Neural cell (in vitro differentiated cells): ENCODE measurements around the gene COLEC11. TPM values are rescaled to one million over a fixed set of nuclear protein-coding genes. Genes with fewer than 3 reads are reported as not detected.

Source experiments
- H2AFZ ChIP-seq: fragments of 200-600, 300-800 bp; sonication (generic), shearing (Covaris generic); 2 replicates; pipeline ENCODE4 v1.6.0; 2014; ENCODE audit warnings: low read depth, mild to moderate bottlenecking, antibody characterized with exemption, low read length, moderate library complexity
- H3F3A ChIP-seq: fragments of 200-600 bp; shearing (Covaris generic); 2 replicates; pipeline ENCODE4 v1.6.1; 2016; ENCODE audit warnings: mild to moderate bottlenecking, moderate library complexity, mixed read lengths, antibody characterized with exemption, low read length; ENCODE audit not compliant: insufficient read depth, poor library complexity, severe bottlenecking
- H3K27ac ChIP-seq: fragments of 200-600, 300-800 bp; sonication (generic), shearing (Covaris generic); 2 replicates; pipeline ENCODE4 v1.5.1; 2014; ENCODE audit warnings: mild to moderate bottlenecking, low read length, moderate library complexity
- H3K27me3 ChIP-seq: fragments of 300-800, 200-600 bp; sonication (generic), shearing (Covaris generic); 2 replicates; pipeline ENCODE4 v1.6.0; 2014; ENCODE audit warnings: mild to moderate bottlenecking, low read depth, low read length, moderate library complexity; ENCODE audit not compliant: insufficient read depth
- H3K36me3 ChIP-seq: fragments of 300-800, 200-600 bp; sonication (generic), shearing (Covaris generic); 2 replicates; pipeline ENCODE4 v1.5.1; 2014; ENCODE audit warnings: mild to moderate bottlenecking, antibody characterized with exemption, low read length, moderate library complexity; ENCODE audit not compliant: insufficient read depth
- H3K4me2 ChIP-seq: fragments of 300-800, 200-600 bp; sonication (generic), shearing (Covaris generic); 2 replicates; pipeline ENCODE4 v1.6.0; 2014; ENCODE audit warnings: mild to moderate bottlenecking, low read length
- H3K4me3 ChIP-seq: fragments of 300-800, 200-600 bp; sonication (generic), shearing (Covaris generic); 2 replicates; pipeline ENCODE4 v1.5.1; 2014; ENCODE audit warnings: mild to moderate bottlenecking, low read length, moderate library complexity
- H3K79me2 ChIP-seq: fragments of 200-600 bp; shearing (Covaris generic); replicated peaks from 2 replicates; pipeline ENCODE4 v1.6.0; 2014; ENCODE audit warnings: mild to moderate bottlenecking, low read length, moderate library complexity; ENCODE audit not compliant: insufficient read depth
- H3K9ac ChIP-seq: fragments of 300-800, 200-600 bp; sonication (generic), shearing (Covaris generic); 2 replicates; pipeline ENCODE4 v1.6.1; 2016; ENCODE audit warnings: mild to moderate bottlenecking, low read length, mixed read lengths
- H3K9me2 ChIP-seq: fragments of 200-600 bp; shearing (Covaris generic); 2 replicates; pipeline ENCODE4 v1.6.1; 2016; ENCODE audit warnings: mild to moderate bottlenecking, low read length, mixed read lengths; ENCODE audit not compliant: insufficient read depth
- H3K9me3 ChIP-seq: fragments of 200-600, 300-800 bp; sonication (generic), shearing (Covaris generic); 2 replicates; pipeline ENCODE4 v1.6.1; 2016; ENCODE audit warnings: mild to moderate bottlenecking, mixed run types, low read length, moderate library complexity, mixed read lengths
- H4K20me1 ChIP-seq: fragments of 200-600 bp; shearing (Covaris generic); 2 replicates; pipeline ENCODE4 v1.6.1; 2016; ENCODE audit warnings: mild to moderate bottlenecking, mixed run types; ENCODE audit not compliant: insufficient read depth
- CTCF ChIP-seq: fragments of 450-650 bp; IDR thresholded peaks from 2 replicates; pipeline ENCODE4 v1.5.1; 2014; ENCODE audit warnings: antibody characterized with exemption, mild to moderate bottlenecking, moderate library complexity; ENCODE audit not compliant: poor library complexity, severe bottlenecking
- EP300 ChIP-seq: fragments of 450-650 bp; conservative IDR thresholded peaks from 2 replicates; pipeline ENCODE4 v1.6.1; 2014; ENCODE audit warnings: antibody characterized with exemption, mild to moderate bottlenecking, moderate library complexity; ENCODE audit not compliant: poor library complexity, severe bottlenecking
- EZH2 ChIP-seq: fragments of 200-600, 300-800 bp; shearing (Covaris generic), sonication (generic); IDR thresholded peaks from 2 replicates; pipeline ENCODE4 v1.6.1; 2014; ENCODE audit warnings: antibody characterized with exemption, low read length, borderline replicate concordance, mild to moderate bottlenecking; ENCODE audit not compliant: insufficient read depth, poor library complexity, severe bottlenecking
- MXI1 ChIP-seq: fragments of 450-650 bp; conservative IDR thresholded peaks from 2 replicates; pipeline ENCODE4 v1.6.1; 2014; ENCODE audit warnings: antibody characterized with exemption, mild to moderate bottlenecking; ENCODE audit not compliant: poor library complexity, severe bottlenecking
- POLR2AphosphoS5 ChIP-seq: IDR thresholded peaks from 2 replicates; pipeline ENCODE4 v1.6.1; 2012
- RAD21 ChIP-seq: fragments of 450-650 bp; conservative IDR thresholded peaks from 2 replicates; pipeline ENCODE4 v1.6.1; 2014; ENCODE audit warnings: antibody characterized with exemption, mild to moderate bottlenecking, moderate library complexity
- SMC3 ChIP-seq: fragments of 450-650 bp; conservative IDR thresholded peaks from 2 replicates; pipeline ENCODE4 v1.6.1; 2014; ENCODE audit warnings: antibody characterized with exemption, mild to moderate bottlenecking, moderate library complexity; ENCODE audit not compliant: poor library complexity
- TAF1 ChIP-seq: IDR thresholded peaks from 2 replicates; pipeline ENCODE4 v1.6.1; 2012; ENCODE audit warnings: low read depth
- polyA plus RNA-seq: library from polyadenylated mRNA; depleted of rRNA; stranded (reverse); fragments of >200 nt; gene quantifications from 2 replicates; pipeline ENCODE4 v1.2.3, GENCODE V29; 2014
- TF ChIP-seq, protein P1 (sequence below): IDR thresholded peaks from 2 replicates; pipeline ENCODE4 v1.6.1; 2012; ENCODE audit warnings: borderline replicate concordance

The COLEC11 gene
- polyA plus RNA-seq, 1 donor from 2014 or later: 4.0 TPM

DNA sequence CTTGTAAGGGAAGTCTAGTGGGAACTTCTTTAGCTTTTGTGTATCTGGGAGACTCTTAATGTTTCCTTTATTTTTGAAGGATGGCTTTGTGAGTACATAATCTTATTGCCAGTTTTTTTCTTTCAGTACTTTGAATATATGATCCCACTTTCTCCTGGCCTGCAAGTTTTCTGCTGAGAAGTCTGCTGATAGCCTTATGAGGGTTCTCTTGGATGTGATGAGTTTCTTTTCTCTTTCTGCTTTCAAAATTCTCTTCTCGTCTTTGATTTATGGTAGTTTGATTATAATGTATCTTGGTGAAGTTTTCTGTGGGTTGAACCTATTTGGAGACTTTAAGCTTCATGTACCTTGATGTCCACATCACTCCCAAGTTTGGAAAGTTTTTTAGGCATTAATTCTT lies 28.1 kb downstream of the COLEC11 start:
- no peaks in the 10 kb centered on the region for H3K27me3 ChIP-seq
- H3K27ac ChIP-seq: no peak overlapping the region
- no peaks in the 10 kb centered on the region for H3K9me2 ChIP-seq
- no peak overlapping the region for H3K9ac ChIP-seq
- H3K36me3 ChIP-seq: no peaks in the 10 kb centered on the region
- no peaks in the 10 kb centered on the region for H3F3A ChIP-seq
- H3K4me2 ChIP-seq: no peak overlapping the region
- no peak overlapping the region for H2AFZ ChIP-seq
- H4K20me1 ChIP-seq: no peaks in the 10 kb centered on the region
- no peak for TF ChIP-seq POLR2AphosphoS5
- no peak for TF ChIP-seq EP300
- TF ChIP-seq, protein P1, sequence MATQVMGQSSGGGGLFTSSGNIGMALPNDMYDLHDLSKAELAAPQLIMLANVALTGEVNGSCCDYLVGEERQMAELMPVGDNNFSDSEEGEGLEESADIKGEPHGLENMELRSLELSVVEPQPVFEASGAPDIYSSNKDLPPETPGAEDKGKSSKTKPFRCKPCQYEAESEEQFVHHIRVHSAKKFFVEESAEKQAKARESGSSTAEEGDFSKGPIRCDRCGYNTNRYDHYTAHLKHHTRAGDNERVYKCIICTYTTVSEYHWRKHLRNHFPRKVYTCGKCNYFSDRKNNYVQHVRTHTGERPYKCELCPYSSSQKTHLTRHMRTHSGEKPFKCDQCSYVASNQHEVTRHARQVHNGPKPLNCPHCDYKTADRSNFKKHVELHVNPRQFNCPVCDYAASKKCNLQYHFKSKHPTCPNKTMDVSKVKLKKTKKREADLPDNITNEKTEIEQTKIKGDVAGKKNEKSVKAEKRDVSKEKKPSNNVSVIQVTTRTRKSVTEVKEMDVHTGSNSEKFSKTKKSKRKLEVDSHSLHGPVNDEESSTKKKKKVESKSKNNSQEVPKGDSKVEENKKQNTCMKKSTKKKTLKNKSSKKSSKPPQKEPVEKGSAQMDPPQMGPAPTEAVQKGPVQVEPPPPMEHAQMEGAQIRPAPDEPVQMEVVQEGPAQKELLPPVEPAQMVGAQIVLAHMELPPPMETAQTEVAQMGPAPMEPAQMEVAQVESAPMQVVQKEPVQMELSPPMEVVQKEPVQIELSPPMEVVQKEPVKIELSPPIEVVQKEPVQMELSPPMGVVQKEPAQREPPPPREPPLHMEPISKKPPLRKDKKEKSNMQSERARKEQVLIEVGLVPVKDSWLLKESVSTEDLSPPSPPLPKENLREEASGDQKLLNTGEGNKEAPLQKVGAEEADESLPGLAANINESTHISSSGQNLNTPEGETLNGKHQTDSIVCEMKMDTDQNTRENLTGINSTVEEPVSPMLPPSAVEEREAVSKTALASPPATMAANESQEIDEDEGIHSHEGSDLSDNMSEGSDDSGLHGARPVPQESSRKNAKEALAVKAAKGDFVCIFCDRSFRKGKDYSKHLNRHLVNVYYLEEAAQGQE: no peak
- TF ChIP-seq EZH2: no peak
- TF ChIP-seq TAF1: no peak
- no peak for TF ChIP-seq RAD21
- TF ChIP-seq MXI1: no peak
- no peak for TF ChIP-seq CTCF
- TF ChIP-seq SMC3: no peak
- H3K79me2 ChIP-seq: no peaks in the 10 kb centered on the region
- no peak overlapping the region for H3K4me3 ChIP-seq
- H3K9me3 ChIP-seq: no peaks in the 10 kb centered on the region

- no peak overlapping the region for H3K27ac ChIP-seq
- H2AFZ ChIP-seq: no peak overlapping the region
- H4K20me1 ChIP-seq: no peaks in the 10 kb centered on the region
- no peak overlapping the region for H3K9ac ChIP-seq
- H3K79me2 ChIP-seq: no peaks in the 10 kb centered on the region
- no peak overlapping the region for H3K4me2 ChIP-seq
- no peaks in the 10 kb centered on the region for H3K9me2 ChIP-seq
- no peaks in the 10 kb centered on the region for H3K27me3 ChIP-seq
- no peak overlapping the region for H3K4me3 ChIP-seq
- TF ChIP-seq, protein P1: no peak
- no peak for TF ChIP-seq TAF1
- no peak for TF ChIP-seq MXI1
- H3K9me3 ChIP-seq: no peaks in the 10 kb centered on the region
- no peaks in the 10 kb centered on the region for H3K36me3 ChIP-seq
- H3F3A ChIP-seq: no peaks in the 10 kb centered on the region
Observed at GRCh38 chr2:3624059-3624794, 29.3 kb downstream of the COLEC11 start.
